HG02981 (cell line): Measurements from ENCODE around the gene ZMYND8.

Source experiments
- ATAC-seq: cut with Tn5 transposase; IDR thresholded peaks from one replicate; pipeline ENCODE4 v1.9.1; 2021; ENCODE audit warnings: mild to moderate bottlenecking, moderate library complexity; ENCODE audit not compliant: unreplicated experiment

Gene ZMYND8

GRCh38 chr20:47354714-47355488, 1.6 kb downstream of the ZMYND8 start:
- ATAC-seq: no peak

GRCh38 chr20:47354464-47354713, 2.1 kb downstream of the ZMYND8 start:
- no peak for ATAC-seq

- no peak for ATAC-seq
These were observed 2.6 kb downstream of the ZMYND8 start for GRCh38 chr20:47353692-47354463.

- ATAC-seq: no peak
These were observed 3.2 kb downstream of the ZMYND8 start for GRCh38 chr20:47353239-47353691.

- ATAC-seq: no peak
These were observed 3.9 kb downstream of the ZMYND8 start for GRCh38 chr20:47352332-47353238.

- ATAC-seq: no peak
These were observed 4.7 kb downstream of the ZMYND8 start for GRCh38 chr20:47351643-47352331.

- ATAC-seq: no peak
These were observed 5.6 kb downstream of the ZMYND8 start for GRCh38 chr20:47350691-47351545.

GRCh38 chr20:47350181-47350550, 6.3 kb downstream of the ZMYND8 start:
- no peak for ATAC-seq

- ATAC-seq: no peak
These were observed 6.9 kb downstream of the ZMYND8 start for GRCh38 chr20:47349365-47350180.

- no peak for ATAC-seq
These were observed 7.9 kb downstream of the ZMYND8 start for GRCh38 chr20:47348539-47349142.

GRCh38 chr20:47347661-47348435, 8.7 kb downstream of the ZMYND8 start:
- no peak for ATAC-seq

- no peak for ATAC-seq
These were observed 10.3 kb downstream of the ZMYND8 start for GRCh38 chr20:47346172-47346571.

- ATAC-seq: no peak
These were observed 11.3 kb downstream of the ZMYND8 start for GRCh38 chr20:47345214-47345613.

- no peak for ATAC-seq
These were observed 13.5 kb downstream of the ZMYND8 start for GRCh38 chr20:47343007-47343472.

- ATAC-seq: no peak
These were observed 18.3 kb downstream of the ZMYND8 start for GRCh38 chr20:47338131-47338628.

- no peak for ATAC-seq
These were observed 19.1 kb downstream of the ZMYND8 start for GRCh38 chr20:47337413-47337812.

- no peak for ATAC-seq
These were observed 20.3 kb downstream of the ZMYND8 start for GRCh38 chr20:47336129-47336754.
